ENCODE results near the gene LRCH4.

The LRCH4 gene

GRCh38 chr7:100614308-100614861, 28.5 kb upstream of the LRCH4 start:
- no peak for DNase-seq
- no peak for TF ChIP-seq GATA1 (IDR thresholded peaks at IDR 0.05; ENCODE audit: low read depth, low read length)
- TF ChIP-seq POLR2A (IDR thresholded peaks at IDR 0.05; ENCODE audit: low read length) = no peak

DNA sequence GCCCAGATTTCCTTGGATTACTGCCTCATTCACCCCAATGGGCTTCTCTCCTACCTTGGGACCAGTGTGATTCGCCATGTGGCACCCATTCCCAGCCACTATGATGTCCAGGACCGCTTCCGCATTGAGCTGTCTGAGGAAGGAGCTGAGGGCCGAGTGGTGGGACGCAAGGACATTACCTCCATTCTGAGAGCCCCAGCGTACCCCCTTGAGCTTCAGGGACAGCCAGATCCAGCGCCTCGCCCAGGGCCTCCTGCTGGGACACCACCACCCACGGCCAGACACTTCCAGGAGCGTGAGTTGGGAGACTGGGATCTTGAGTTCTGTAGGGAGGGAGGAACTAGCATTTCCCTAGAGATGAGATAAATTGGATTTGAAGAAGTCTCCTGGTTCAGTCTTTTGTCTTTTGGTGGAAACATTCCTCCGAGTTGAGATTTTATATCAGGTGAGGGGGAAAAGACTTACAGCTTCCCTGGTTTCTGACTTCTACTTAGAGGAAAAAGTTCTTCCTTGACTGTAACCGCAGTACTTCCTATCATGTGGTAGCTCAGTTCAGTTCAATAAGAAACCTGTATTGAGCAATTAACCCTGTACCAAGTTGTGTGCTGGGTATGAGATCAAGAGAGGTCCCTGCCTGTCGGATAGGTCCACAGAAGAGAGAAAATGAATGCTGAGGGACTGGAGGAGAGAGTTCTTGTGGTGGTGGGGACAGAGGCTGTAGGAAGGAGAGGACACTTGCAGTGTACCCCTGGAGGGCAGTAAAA, 27.7 kb upstream of the LRCH4 start:
- DNase-seq = no peak
- TF ChIP-seq POLR2A (IDR thresholded peaks at IDR 0.05; ENCODE audit: low read length) (no peak), GATA1 (IDR thresholded peaks at IDR 0.05; ENCODE audit: low read depth, low read length) (no peak)

GRCh38 chr7:100612730-100613390, 26.9 kb upstream of the LRCH4 start:
- TF ChIP-seq POLR2A (IDR thresholded peaks at IDR 0.05; ENCODE audit: low read length) (no peak), GATA1 (IDR thresholded peaks at IDR 0.05; ENCODE audit: low read depth, low read length) (no peak)
- DNase-seq = peak; percentile 61 to 64

GRCh38 chr7:100611983-100612729, 26.2 kb upstream of the LRCH4 start, which contains the start of gene MOSPD3:
Gene MOSPD3 (plus strand): TSS chr7:100612540. CDS start chr7:100612792, 252 bp downstream.
- TF ChIP-seq POLR2A (IDR thresholded peaks at IDR 0.05; ENCODE audit: low read length) (peak; percentile 93), GATA1 (IDR thresholded peaks at IDR 0.05; ENCODE audit: low read depth, low read length) (no peak)
- DNase-seq = peak; percentile 99

GRCh38 chr7:100609958-100610357, 24.0 kb upstream of the LRCH4 start:
- TF ChIP-seq POLR2A (IDR thresholded peaks at IDR 0.05; ENCODE audit: low read length) = no peak
- TF ChIP-seq GATA1 (IDR thresholded peaks at IDR 0.05; ENCODE audit: low read depth, low read length) = no peak
- no peak for DNase-seq

DNA sequence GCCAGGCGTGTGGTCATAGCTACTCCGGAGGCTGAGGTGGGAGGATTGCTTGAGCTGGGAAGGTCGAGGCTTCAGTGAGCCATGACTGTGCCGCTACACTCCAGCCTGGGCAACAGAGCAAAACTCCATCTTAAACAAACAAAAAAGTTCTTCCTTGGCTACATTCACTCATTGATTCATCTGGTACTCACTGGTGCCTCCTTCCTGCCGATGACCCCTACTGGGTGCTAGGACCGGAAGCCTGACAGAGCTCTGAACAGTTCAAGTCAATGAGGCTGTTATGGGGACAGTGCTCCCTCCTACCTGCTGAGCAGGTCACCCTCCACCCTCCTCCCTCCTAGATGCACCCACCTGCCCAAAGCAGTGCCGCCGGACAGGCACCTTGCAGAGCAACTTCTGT, 21.2 kb upstream of the LRCH4 start:
- TF ChIP-seq GATA1 (IDR thresholded peaks at IDR 0.05; ENCODE audit: low read depth, low read length) = no peak
- TF ChIP-seq POLR2A (IDR thresholded peaks at IDR 0.05; ENCODE audit: low read length) = no peak
- no peak for DNase-seq

DNA sequence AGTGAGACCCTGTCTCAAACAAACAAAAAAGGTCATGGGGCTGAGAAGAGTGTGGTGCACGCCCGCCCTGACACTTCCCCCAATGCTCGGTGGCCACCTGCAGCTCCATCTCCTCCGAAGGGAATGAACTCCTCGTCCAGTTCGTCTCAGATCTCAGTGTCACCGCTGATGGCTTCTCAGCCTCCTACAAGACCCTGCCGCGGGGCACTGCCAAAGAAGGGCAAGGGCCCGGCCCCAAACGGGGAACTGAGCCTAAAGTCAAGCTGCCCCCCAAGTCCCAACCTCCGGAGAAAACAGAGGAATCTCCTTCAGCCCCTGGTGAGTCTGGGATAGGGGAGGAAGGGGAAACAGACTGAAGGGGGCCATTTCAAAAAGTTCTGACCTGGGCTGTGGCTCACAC, 20.4 kb upstream of the LRCH4 start:
- TF ChIP-seq GATA1 (IDR thresholded peaks at IDR 0.05; ENCODE audit: low read depth, low read length) = no peak
- no peak for TF ChIP-seq POLR2A (IDR thresholded peaks at IDR 0.05; ENCODE audit: low read length)
- no peak for DNase-seq

- DNase-seq = peak; percentile 49 to 53
- TF ChIP-seq POLR2A (IDR thresholded peaks at IDR 0.05; ENCODE audit: low read length) (no peak), GATA1 (IDR thresholded peaks at IDR 0.05; ENCODE audit: low read depth, low read length) (no peak)
These were observed 19.3 kb upstream of the LRCH4 start for GRCh38 chr7:100604976-100605911.

GRCh38 chr7:100604028-100604975, 18.4 kb upstream of the LRCH4 start:
- TF ChIP-seq GATA1 (IDR thresholded peaks at IDR 0.05; ENCODE audit: low read depth, low read length) (no peak), POLR2A (IDR thresholded peaks at IDR 0.05; ENCODE audit: low read length) (no peak)
- peak; percentile 74 to 83 for DNase-seq

DNA sequence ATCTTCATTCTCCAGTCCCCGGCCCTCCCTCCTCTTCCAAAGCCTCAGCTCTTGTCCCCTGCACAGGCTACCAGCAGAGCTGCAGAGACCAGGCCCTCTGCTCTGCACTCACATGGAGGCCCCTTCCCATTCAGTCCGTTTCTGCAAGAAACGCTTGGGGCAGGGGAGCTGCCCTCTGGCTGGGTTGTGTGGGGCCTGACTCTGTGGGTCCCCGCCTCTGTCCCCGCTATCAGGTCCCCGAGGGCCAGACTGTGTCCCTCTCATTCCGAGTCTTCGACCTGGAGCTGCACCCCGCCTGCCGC, 17.7 kb upstream of the LRCH4 start:
- TF ChIP-seq GATA1 (IDR thresholded peaks at IDR 0.05; ENCODE audit: low read depth, low read length) (no peak), POLR2A (IDR thresholded peaks at IDR 0.05; ENCODE audit: low read length) (no peak)

DNA sequence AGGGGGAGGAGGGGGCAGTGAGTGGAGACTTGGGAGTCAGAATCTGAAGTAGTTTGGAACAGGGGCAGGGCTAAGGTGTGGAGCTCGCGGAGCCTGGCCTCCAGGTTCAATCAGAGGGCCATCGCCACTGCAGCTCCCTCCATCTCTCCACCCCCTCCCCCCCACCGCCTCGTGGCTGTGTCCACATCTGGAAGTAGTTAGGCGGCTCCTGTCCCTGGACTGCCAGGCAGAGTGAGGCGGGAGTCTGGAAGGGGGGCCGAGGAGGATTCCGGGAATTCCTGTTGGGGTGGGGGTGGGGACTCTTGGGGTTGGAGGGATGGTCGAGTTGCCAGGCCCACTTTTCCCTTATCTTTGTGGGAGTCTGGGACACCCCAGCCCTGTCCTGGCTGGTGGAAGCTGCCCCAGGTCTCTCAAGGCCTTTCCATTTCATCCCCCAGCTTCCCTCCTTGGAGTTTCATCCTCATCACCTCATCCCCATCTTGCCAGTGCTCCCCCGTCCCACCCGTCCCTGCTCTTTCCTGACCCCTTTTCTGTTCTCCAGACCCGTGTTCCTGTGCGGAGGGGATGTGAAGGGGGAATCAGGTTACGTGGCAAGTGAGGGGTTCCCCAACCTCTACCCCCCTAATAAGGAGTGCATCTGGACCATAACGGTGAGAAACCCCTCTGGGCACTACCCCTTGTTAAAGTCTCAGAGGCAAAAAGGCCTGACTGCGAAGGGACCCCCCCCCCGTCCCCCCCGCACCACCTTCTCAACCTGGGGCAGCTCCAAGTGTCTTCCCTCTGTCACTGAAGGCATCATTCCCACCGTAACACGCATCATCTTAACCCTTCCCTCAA, 17.2 kb upstream of the LRCH4 start:
- TF ChIP-seq GATA1 (IDR thresholded peaks at IDR 0.05; ENCODE audit: low read depth, low read length) (no peak), POLR2A (IDR thresholded peaks at IDR 0.05; ENCODE audit: low read length) (no peak)
- DNase-seq = no peak

More for the DNA sequence above, 17.7 kb upstream of the LRCH4 start:
- no peak for DNase-seq
